ENCODE measurements around the gene ADAM12.

Gene ADAM12

DNA sequence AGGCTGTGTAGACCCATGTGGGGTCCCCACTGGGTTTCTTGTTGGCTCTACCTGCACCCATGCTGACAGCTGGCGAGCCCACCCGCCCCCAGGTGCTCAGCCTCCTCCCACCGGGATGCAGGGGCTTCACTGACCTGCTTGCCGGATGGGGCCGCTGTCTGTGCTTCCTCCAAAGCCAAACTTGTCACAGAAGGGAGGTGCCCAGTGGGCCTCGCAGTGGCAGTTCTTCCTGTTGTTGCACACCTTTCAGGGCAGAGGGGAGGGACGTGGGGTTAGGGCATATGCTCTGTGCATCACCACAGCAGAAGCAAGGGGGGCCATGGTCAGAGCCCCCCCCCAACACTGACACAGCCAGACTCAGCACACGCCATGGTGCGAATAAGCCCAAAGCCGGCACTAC lies 345.4 kb downstream of the ADAM12 start:
- no peak for DNase-seq

DNA sequence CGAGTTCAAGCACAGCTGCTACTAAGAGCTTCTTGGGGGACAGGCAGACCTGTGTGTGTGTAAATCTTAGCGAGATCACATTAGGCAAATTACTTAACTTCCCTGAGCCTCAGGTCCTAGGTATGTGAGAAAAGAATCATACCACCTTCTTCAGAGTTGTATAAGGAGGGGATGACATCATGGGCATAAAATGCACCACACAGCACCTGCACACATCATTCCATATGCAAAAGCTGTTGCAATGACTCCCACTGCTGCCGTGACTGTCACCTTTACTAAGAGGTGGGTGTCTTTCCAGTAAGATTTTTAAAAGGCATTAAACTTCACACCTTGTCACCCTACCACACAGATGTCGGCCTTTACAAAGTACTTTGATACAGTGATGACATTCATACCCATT lies 345.9 kb downstream of the ADAM12 start:
- no peak for DNase-seq

DNA sequence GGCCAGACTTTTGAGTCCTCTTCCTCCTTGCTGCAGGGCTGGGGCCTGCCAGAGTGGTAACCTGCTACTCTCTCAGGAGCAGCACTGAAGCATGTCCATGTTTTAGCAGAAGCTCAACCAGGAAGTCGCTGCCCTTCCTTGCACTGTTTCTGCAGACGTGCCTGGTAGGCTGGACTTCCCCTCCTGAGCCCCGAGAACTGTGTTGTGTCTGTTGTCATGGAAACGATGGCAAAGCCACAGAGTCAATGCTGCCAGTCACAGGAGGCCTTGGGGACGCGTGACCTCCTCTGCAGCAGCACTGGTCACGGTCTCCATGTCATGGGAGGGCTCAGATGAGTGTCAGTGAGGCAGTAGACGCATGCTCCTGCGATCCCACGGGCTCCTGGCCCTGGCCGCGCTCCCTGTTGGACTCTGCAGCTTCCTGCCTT lies 346.5 kb downstream of the ADAM12 start:
- DNase-seq: peak; percentile 51 to 68

DNA sequence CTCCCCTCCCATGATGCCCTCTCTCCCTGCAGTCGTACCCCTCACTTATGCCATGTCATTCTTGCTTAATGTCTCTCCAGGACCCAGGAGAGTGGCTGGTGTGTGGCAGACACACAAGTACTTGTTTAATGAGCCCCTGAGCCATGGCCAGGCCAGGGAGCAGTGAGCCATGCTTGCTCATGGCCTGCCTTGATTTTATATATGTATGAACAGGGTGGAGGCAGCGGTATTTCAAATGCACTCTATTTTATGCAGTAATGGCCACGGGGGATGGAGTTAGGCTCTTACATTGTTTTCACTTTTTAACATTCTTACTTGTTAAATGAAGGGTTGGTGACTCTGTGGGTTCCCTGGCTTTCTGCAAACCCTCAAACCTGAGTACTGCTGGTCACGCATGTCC lies 347.2 kb downstream of the ADAM12 start:
- no peak for DNase-seq

DNA sequence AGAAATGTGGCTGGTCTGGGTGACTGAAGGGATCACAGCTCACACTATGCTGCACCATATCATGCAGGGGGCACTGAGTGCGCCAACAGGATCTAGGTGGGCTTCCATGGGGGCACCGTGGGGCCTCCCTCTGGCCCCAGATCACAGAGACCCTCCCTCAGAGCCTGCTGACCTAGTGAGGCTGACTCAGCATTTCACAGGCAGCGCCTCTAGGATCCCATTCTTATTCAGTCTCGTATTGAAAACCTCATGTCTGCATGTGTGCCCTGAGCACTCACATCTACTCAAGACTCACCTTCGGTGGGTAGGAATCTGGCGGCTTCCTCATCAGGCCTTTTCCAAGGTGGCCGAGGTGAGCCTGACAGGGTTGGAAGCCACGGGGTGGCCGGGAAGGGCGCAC lies 350.3 kb downstream of the ADAM12 start:
- no peak for DNase-seq

DNA sequence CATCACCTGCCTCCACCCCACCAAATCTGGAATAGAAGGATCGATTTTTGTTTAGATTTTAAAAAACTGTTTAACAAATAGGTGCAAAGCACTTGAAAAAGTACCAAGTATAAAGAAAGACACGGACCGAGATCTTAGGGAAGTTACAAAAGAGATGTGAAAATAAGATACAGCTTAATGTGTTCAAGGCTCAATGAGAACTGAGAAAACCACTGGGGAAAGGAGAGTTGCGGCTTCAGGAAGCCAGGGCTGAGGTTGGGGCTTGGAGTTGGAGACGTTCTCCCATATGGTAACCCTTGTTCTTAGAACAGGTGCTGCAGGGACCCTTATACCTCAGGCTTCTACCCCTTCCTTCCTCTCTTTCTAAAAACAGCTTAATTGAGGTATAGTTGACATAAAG lies 351.8 kb downstream of the ADAM12 start:
- no peak for DNase-seq

DNA sequence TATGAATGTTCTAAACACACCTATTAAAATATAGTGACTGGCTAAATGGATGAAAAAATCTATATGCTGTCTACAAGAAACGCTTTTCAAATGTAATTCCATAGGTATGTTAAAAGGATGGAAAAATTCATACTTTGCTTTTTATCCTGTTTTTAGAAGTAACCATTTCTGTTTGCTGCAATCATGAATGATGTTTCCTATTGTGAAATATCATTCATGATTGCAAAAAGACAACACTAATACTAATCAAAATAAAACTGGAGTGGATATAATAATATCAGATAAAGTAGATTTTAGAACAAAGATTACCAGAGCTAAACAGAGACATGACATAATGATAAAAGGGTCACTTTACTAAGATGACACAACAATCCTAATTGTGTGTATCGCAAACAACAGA lies 353.7 kb downstream of the ADAM12 start:
- DNase-seq: no peak

DNA sequence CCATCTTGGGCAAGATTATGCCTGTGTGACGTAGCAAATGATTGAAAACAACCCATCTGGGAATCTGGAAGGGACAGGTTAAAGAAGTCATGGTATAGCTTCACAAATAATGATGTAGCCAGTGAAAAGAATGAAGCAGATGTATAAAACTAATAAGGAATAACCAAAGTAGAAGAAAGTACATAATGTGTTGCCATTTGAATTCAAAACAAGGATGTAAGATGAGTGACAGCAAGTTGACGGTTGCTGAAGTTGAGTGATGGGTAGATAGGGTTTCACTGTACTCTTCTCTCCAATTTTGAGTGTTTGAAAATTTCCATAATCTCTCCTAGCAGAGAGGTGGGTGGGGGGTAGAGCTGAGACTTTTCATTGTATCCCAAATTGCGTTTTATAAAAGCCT lies 358.3 kb downstream of the ADAM12 start:
- DNase-seq: no peak

DNA sequence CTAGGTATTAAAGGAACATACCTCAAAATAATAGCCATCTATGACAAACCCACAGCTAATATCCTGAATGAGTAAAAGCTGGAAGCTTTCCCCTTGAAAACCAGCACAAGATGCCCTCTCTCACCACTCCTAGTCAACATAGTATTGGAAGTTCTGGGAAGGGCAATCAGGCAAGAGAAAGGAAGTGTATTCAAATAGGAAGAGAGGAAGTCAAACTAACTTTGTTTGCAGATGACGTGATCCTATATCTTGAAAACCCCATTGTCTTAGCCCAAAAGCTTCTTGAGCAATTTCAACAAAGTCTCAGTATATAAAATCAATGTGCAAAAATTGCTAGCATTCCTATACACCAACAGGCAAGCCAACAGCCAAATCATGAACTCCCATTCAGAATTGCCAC lies 360.6 kb downstream of the ADAM12 start:
- DNase-seq: no peak

DNA sequence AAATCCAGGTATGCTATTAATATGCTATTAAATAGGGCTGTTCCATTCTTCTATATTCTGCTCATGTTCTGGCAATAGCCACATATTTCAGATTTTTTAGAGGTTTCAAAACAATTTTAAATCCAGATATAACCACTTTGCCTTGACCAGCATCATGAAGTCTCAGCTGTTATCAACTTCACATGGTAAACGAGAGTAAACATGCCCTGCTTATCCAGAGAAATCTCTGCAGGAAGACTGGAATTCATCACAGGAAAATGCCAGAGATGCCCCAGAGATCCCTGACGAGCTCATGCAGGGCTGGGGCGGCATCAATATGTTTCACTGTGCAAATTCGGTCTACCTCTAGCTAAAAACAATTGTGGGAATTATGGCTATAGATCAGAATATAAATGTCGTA lies 365.4 kb downstream of the ADAM12 start:
- DNase-seq: no peak

DNA sequence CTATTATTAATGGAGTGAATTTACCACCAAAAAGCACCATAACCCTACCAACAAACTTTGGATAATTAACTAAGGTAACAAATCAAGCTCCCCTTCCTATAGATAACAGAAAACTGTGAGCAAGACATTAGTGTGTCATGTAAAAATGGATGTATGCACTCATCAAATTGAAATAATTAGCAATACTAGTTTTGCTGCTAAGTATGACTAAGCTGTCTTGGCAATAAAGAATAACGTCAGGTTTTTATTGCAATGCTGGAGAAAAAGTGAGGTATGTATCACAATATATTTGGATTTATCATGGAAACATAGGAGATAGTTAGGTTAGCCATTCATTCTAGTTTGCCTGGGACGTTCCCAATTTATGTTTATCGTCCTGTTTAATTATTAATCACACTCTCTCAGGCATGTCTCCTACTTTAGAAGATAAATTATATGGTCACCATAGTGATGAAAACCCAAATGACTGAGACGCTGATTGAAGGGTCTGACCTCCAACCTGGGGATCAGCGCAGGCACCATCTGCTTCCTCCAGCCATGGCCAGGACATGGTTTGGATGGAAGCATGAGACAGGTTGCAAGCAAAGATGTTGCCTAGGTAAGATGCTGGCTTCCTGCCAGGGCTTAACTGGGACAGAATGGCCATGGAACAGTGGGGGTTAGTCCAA lies 366.3 kb downstream of the ADAM12 start:
- DNase-seq: no peak

DNA sequence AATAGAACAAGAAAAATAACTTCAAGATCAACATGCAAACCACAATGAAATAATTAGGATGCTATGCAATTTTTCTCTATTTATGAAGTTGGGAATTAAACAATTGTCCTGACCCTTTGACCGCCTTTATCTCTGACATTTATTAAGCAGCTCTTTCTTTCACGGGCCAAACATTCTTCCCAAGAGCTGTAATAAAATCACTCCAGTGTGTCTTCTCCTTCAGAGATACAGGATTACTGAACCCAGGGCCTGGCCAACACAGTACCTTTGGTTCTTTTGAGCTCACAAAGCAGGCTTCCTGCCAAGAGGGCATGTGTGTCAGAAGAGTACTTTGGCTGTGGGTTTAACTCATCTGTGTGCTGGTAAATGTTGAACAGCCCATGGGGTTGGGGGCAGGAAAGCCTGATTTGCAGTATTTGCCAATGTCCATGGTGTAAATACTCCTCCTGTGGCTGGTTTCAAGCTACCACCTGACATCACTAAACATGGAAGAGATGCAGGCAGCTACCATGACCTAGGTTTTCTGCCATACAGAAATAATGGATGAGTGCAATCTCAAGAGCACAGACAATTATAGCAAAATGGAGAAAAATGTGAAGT lies 370.2 kb downstream of the ADAM12 start:
- DNase-seq: no peak

DNA sequence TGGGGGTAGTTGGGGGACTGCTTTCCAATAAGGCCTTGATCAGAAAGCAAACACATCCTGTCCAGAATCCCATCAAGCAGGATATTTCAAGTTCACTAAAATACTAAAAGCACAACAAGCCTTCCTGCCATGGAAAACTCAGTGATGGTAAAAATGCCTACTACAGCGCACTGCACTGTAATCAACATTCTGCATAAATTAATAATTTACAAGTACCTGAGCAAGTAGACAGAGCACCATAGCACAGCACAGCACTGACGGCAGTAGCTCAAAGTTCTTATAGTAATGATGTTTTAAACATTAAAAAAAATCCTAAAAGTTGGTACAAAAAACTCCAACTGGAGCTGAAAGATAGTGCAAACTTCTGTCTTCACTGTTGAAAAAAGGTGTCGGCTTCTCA lies 371.4 kb downstream of the ADAM12 start:
- DNase-seq: no peak

DNA sequence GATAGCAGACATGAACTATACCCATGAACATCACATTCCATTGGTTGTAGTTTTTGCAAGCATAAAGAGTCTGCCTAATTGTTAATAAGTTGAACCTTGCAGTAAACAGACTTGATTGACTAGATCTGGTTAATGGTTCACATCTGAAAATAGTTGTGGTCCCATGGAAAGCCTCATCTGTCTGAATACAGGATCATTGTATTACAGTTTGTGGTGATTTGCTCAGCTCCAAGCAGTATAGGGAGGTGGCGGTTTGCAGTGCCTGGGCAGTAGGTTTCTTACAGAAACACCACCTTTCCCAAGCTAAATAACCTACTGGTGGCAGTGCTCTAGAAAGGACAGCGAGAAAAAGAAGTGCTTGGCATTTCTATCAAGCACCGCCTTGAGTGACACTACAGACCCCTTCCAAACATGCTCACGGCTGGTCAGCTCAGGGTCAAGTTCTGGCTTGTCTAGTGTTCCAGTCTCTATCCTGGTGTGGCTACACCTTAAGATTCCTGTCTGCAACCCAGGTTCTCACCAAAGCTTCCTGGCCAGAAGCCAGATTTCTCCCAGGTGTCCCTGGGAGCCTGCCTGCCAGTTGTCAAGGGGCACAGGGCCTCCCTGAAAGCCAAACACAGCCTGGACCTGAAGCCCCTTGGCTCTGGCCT lies 372.0 kb downstream of the ADAM12 start:
- no peak for DNase-seq

DNA sequence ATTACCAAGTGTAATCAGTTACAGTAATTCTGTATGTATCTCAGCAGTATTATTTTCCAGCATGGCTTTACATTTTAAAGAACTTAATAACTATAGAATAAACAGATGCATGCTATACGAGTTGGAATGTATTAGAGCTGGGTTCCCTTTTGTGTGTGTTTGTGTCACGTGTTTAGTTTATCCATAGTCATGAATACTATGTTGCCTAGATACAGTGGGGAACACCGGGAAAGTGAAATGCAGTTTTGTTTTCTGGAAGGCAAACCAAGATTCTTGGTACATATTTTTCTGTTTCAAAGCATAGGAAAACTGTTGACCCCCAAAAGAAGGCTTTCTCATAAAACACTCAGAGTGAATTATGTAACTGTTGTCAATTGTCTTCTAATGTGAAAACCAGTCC lies 372.9 kb downstream of the ADAM12 start:
- no peak for DNase-seq

DNA sequence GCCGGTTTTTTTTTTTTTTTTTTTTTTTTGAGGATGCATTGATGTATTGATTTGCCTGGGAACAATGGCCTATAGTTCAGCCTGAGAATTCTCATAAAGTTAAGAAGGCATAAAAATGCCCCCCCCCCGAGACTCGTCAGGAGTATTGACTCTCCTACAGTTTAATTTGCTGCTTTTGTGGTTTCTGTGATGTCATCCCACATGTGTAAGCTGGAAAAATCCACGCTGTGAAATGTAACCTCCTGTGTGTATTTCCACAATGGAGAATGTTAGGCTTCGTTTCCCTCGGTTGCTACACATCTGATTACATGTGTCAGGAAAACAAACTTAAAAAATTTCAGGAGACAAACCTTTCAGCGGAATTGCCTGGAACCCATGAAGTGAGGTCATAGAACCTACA lies 374.0 kb downstream of the ADAM12 start:
- no peak for DNase-seq

DNA sequence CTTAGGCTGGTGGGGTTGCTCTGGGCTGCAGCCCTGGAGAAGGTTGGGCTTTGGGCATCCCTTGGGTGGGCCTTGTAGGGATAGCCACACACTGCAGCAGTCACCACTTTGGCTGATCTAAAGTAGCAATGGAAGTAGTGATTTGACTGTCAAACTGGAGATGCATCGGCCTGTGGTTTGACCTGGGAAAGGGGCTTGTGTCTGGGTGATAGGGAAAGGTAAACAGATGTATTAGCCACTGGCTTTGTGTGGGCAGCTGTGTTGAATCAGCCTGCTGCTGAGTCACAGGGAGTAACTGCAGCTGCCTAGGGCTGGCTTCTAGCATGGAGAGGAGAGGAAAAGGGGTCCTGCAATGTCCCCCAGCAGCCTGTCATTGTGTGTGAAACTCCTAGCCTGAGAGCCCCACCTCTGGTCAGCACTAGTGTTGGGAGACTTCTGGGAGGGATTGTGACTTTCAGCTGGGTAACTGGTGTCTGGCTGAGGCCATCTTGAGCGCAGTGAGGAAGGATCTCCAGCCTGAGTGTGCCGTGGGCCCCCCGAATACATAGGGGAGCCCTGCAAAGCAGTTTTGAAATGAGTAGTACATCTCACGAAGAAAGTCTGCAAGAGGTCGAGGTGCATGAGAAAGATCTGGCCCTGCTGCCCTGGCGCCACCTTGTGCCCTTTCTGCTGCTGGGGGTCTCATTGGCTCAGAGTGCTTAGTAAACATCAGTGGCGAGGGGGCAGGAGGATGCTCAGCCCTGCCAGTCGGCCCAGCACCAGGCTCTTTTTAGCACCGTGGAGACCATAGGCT lies 374.6 kb downstream of the ADAM12 start:
- peak; percentile 13 to 22 for DNase-seq

DNA sequence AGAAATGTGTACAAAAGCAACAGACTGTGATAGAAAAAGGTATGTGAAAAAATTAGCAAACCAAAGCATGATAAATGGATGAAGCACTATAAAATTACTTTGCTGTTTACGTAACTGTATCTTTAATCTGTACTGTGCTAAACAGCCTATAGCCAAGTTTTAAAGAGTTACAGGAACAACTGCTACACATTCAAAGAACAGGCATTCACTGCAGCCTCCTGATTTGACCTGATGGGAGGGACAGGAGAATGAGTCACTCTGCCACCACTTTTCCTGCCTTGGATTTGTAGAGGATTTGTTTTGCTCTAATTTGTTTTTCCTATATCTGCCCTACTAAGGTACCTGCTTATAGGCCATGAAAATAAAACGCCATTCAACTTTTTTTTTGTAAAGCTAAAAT lies 375.8 kb downstream of the ADAM12 start:
- DNase-seq: no peak

DNA sequence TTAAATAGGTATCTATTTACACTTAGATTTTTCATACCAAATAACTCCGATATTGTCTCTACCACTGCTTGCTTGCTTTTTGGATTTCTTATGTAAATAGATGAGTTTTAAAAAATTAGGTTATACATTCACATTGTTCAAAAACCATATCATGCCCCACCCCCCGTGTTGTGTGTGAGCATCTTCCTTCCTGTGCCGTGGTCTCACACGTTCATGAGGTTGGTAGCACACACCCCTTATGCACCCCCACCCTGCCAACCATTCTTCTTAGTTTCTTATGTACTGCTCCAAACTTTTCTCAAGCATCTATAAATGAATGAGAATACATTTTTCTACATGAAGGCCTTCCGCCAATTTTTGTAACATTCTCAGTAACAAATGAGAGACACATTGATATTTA lies 376.3 kb downstream of the ADAM12 start:
- DNase-seq: no peak

DNA sequence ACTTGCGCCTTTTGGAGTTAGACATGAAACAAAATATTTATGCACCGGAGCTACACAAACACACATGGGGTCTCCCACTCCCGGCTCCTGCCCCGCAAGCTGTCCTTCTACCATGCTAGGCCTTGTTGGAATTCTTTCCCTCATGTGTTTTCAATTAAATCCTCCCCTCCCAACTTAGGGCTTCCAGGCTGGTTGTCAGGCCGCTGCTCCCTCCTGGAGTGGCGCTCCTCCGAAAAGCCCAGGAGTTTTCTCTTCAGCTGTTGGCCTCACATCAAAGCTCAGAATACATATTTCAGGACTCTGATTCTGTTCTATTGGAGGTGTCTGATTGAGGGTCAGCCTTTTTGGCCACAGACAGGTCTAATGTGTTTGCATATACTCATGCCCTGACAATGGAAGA lies 378.6 kb downstream of the ADAM12 start:
- no peak for DNase-seq

DNA sequence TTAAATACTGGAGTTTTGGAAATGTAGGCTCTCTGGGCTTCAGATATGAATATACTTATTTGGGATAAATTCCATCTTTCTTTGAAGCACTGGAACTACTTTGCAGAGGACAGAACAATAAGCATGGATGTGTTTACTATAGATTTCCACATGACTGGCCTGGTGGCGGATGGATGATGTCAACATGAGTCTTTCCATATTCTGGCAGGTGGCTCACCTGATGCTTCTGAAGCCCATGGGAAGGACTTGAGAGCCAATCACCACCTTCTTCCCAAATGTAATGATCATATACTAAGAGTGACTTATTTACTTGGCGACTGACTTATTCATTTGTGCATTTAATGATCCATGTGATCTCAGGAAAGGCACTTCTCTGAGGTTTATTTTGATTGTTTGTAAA lies 381.4 kb downstream of the ADAM12 start:
- DNase-seq: no peak

DNA sequence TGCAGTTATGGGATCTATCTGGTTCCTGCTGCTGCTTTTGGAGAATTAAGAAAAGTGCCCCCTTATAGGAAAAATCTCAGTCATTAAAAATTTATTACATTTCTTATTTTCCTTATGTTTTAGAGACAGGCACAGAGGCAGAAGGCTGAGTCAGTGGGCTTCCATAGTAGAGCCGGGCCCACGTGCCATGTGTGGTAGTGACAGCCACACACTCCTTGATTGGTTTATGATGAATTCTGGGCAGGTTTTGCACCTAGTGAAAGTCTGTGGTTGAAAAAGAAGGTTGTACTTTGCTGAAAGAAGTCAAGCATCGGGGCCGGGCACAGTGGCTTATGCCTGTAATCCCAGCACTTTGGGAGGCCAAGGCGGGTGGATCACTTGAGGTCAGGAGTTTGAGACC lies 382.0 kb downstream of the ADAM12 start:
- no peak for DNase-seq

DNA sequence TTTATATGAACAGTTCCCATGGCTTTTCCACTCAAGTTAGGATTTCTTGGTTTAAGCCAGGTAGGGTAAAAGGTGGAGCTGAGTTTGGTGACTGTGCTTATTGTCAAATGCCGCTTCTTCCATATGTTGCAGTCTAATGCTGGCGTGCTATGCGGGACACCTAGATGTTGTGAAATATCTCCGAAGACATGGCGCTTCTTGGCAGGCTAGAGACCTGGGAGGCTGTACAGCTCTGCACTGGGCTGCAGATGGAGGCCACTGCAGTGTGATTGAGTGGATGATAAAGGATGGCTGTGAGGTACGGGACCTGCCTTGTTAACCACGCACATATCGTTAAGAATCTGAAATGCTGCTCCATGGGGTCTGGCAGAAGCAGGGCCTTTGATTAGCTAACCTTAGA lies 383.5 kb downstream of the ADAM12 start:
- no peak for DNase-seq

DNA sequence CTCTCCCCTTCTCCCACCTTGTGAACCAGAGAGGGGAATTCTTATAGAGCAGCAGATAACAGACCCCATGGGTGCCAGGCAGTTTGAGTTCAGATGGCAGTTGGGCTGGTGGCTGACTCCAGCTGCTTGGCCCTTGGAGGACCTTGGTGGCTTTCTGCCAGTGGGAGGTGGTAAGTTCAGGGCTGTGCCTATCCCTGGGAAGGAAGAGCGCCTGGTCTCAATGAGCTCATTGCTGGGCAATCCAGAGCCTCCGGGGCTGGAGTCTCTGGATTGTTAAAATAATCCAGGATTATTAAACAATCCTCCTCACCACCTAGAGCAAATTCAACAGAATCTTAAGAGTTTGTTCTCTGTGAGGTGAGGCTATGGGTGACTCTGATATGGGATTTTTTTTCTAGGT lies 386.7 kb downstream of the ADAM12 start:
- DNase-seq: no peak

Measured in stimulated activated CD4-positive, alpha-beta T cell treated with anti-CD3 and anti-CD28 coated beads, Interleukin-2, amount 100 ng/mL, for 24 hours (primary cell).